CD4-positive, alpha-beta T cell treated with Interleukin-4 for 4 hours (primary cell): ENCODE results near the gene BRD4.

Experiments used
- DNase-seq: peaks from one replicate; pipeline ENCODE4 v3.0.0-alpha.2; 2020

The BRD4 gene

DNA sequence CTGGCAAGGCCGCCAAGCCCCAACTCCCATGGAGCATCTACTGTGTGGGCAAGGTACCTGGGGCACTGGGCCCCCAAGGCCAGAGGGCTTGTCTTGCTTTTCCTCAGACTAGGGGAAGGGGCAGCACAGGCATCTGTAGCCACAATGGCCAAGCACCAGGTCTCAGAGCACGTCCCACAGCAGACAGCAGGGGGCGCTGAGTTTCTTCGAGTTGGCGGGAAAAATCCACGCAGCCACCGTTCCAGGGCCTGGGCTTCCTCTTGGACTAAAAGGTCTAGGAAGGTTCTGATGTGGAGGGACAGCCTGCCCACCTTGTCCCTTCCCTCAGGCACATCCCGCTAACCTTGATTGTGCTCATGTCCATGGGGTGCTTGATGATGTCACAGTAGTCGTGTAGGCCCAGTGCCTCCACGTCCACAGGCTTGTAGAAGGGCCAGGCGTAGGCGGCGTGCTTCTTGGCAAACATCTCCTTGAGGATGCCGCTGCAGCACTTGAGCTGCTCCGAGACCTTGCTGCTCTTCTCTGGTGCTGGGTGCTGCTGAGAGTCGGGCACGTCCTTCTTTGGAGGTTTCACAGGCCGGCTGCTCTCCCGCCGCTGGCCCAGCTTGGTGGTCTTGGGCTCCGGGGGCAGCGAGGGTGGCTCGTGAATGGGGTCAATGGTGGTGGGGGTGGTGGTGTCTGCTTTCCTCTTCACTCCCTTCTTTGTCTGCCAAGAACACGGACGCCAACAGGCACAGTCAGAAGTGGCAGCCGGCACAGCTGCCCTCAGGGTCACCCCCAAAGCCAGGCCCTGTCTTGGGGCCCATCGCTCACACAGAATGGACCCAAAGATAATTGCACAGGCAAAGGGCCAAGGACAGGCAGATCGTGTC lies 68.0 kb downstream of the BRD4 start:
- DNase-seq, result peak; percentile 53

- no peak for DNase-seq
Measured at GRCh38 chr19:15263361-15263985, 68.9 kb downstream of the BRD4 start.

- no peak for DNase-seq
Measured at GRCh38 chr19:15262011-15262410, 70.3 kb downstream of the BRD4 start.

- no peak for DNase-seq
Measured at GRCh38 chr19:15260939-15261338, 71.4 kb downstream of the BRD4 start.

- no peak for DNase-seq
Measured at GRCh38 chr19:15259907-15260306, 72.4 kb downstream of the BRD4 start.

DNA sequence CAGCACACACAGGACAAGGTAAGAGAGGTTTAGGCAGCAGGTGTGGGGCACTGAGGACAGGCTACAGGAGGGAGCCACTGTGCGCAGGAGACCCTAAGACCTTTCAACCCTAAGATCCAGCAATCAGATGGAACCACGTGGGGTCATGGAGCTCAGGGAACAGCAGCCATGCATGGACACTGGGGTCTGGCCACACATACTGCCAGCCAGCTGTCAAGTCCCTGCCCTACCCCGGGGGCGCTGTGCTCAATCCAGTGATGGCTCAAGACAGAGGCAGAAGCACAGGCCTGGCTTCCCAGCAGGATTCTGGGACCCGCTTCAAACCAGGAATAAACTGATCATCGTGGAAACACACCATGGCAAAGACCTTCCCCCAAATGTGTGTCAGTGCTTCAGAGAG lies 74.6 kb downstream of the BRD4 start:
- no peak for DNase-seq

- no peak for DNase-seq
Measured at GRCh38 chr19:15256708-15257331, 75.5 kb downstream of the BRD4 start.

DNA sequence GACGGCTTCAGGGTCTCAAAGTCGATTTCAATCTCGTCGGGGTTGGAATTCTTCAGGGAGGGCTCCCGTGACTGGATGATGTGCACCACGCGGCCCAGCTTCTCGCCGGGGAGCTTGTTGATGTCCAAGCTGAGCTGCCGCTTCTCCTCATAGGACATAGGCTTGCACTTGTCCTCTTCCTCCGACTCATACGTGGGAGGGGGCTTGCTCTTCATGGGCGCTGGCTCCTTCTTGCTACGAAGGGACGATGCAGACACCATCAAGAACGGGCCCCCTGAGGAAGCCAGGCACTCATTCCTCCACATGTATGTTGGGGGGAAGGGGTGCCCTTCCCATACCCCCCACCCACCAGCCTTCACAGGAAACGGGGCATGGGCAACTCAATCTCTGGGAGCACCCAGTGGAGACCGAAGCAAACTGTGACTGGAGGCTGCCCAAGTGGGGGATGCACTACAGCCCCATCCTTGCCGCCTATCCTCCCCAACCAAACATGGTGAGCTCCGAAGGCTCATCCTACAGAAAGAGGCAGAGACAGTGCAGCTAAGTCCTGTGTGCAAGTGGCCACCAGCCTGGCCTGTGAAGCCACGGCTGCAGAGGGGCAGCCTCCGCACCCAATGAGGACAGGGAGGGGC lies 76.9 kb downstream of the BRD4 start:
- DNase-seq, result no peak

- DNase-seq, result no peak
Measured at GRCh38 chr19:15254547-15254946, 77.8 kb downstream of the BRD4 start.

- no peak for DNase-seq
Measured at GRCh38 chr19:15253513-15253912, 78.8 kb downstream of the BRD4 start.

GRCh38 chr19:15253061-15253460 lies 79.3 kb downstream of the BRD4 start:
- DNase-seq, result no peak

DNA sequence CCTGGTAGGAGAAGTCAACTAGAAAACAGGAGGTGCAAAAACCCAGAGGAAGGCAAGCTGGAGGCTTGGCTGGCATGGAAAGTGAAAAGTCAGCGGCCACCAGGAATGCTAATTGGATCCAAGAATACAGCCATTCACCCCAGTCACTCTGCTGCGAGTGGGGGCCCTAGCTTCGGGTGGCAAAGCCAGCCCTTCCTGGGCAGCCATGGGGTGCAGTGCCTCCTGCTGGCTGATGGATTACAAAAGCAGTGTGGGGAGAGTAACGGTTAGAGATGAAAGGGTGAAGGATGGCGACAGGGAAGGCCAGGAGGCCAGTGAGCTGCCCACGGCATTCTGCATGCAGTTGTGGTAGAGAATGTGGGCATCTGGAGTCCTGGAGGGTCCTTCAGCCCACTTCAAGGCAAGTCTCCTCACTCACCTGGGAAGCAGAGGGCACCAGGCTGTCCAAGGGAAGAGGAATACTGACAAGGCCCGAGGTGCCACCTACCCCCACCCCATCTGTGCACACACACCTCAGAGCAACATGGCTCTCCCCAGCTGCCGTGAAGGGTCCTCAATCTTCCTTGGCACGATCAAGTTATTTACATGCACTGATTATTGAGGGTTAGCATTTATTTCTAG lies 79.8 kb downstream of the BRD4 start:
- no peak for DNase-seq

GRCh38 chr19:15251749-15252397 lies 80.5 kb downstream of the BRD4 start:
- no peak for DNase-seq

DNA sequence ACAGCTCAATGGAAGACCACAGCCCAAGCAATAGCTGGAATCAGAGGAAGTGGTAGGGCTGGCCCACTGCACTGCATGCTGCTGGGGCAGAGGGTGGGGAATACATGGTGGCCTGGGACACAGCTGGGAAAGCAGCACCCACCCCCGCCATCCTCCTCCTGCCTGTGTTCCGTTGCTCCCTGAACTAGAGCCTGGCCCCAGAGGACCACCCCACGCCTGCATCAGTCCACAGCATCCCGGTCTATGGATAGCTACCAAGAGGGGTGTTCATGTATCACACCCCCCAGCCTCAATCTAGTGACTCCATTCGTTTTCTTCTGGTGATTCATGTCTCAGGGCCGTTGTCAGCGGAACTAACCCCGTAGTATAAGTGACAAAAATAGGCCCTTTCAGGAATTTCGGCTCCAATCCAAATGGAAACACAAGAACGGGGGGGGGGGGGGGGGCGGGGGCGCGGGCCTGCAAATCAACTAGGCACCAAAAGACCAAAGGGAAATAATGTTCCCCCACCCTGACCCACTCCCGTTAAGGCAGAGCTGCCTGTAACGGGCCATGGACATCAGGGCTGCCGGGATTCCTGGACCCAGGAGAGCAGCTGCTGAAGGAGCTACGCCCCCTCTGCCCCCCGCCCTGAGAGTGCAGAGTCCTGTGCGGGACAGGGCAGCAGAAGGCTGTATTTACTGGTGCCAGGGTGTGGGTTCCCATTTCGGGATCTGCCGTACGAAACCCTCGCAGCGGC lies 81.2 kb downstream of the BRD4 start:
- DNase-seq, result no peak

DNA sequence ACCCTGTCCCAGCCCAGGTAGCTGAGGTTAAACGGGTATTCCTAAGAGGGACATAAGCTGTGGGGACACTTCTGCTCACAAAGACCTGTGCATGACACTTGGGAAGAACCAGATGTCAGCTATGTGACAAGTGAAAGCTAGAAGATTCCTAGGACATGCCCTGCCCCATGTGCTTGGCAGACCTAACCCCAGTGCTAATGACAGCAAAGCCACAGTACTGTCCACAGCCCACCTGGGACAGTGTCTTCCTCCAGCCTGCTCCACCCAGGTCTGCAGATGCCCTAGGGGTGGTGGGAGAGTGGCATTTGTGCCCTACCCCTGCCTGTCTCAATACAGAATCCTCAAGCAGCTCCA lies 81.7 kb downstream of the BRD4 start:
- no peak for DNase-seq

- DNase-seq, result no peak
Measured at GRCh38 chr19:15249972-15250639, 82.2 kb downstream of the BRD4 start.

- DNase-seq, result no peak
Measured at GRCh38 chr19:15249528-15249874, 82.8 kb downstream of the BRD4 start.

GRCh38 chr19:15248648-15249527 lies 83.5 kb downstream of the BRD4 start:
- DNase-seq, result no peak

GRCh38 chr19:15248106-15248505 lies 84.2 kb downstream of the BRD4 start:
- DNase-seq, result no peak
